Panc1 (cell line): ENCODE measurements around the gene AKIRIN2. TPM values are rescaled to one million over a fixed set of nuclear protein-coding genes. Genes with fewer than 3 reads are reported as not detected.

Source experiments
- ATAC-seq: fragments of 200-7000 bp; cut with Tn5 transposase; 2 replicates; pipeline ENCODE4 v1.9.1; 2020; ENCODE audit warnings: mild to moderate bottlenecking, moderate library complexity
- BruUV-seq: library from RNA; stranded (reverse); fragments of 400-500 nt; replicated peaks from 2 replicates; lab custom pipeline; 2021; lab: Mats Ljungman, UMichigan
- CTCF ChIA-PET: fragments of 300-600 bp; sonication (Branson Sonifier 250); formaldehyde crosslinking; loops from one replicate; lab custom pipeline; 2022; ENCODE audit warnings: antibody characterized with exemption; lab: Charles Lee
- POLR2A ChIA-PET: fragments of 300-600 bp; sonication (Branson Sonifier 250); formaldehyde crosslinking; loops from one replicate; lab custom pipeline; 2022; ENCODE audit warnings: antibody characterized with exemption; lab: Charles Lee
- DNase-seq: peaks from one replicate; pipeline ENCODE4 v3.0.0-alpha.2; 2010; ENCODE audit warnings: low read depth, low spot score
- H3K27ac ChIP-seq: 2 replicates; pipeline ENCODE4 v1.5.1; 2011; ENCODE audit warnings: mild to moderate bottlenecking, low read length, inconsistent platforms
- H3K27me3 ChIP-seq: fragments of 200-500 bp; sonication (Bioruptor generic); 2 replicates; pipeline ENCODE4 v1.6.0; 2014; ENCODE audit warnings: low read length, inconsistent platforms; ENCODE audit not compliant: control insufficient read depth, insufficient read depth
- H3K36me3 ChIP-seq: fragments of 200-500 bp; sonication (Bioruptor generic); 2 replicates; pipeline ENCODE4 v1.5.1; 2014; ENCODE audit warnings: inconsistent platforms, mild to moderate bottlenecking, low read length, moderate library complexity; ENCODE audit not compliant: control insufficient read depth, insufficient read depth
- H3K4me1 ChIP-seq: 2 replicates; pipeline ENCODE4 v1.5.1; 2011; ENCODE audit warnings: inconsistent platforms, mild to moderate bottlenecking, low read length, moderate library complexity; ENCODE audit not compliant: control insufficient read depth, insufficient read depth
- H3K4me3 ChIP-seq, 2 experiments: 2 replicates each; pipeline ENCODE4 v1.5.1; 2011 to 2012; ENCODE audit warnings: low read depth in 2 of 2, low read length in 2 of 2, mild to moderate bottlenecking in 2 of 2, inconsistent platforms in 1 of 2, moderate library complexity in 1 of 2
- H3K9me3 ChIP-seq: fragments of 200-500 bp; sonication (Bioruptor generic); 2 replicates; pipeline ENCODE4 v1.5.1; 2014; ENCODE audit warnings: low read depth, mild to moderate bottlenecking, inconsistent platforms, low read length, moderate library complexity; ENCODE audit not compliant: control insufficient read depth, insufficient read depth
- POLR2AphosphoS5 ChIP-seq: IDR thresholded peaks from 2 replicates; pipeline ENCODE4 v1.6.1; 2012; ENCODE audit warnings: mild to moderate bottlenecking, low read depth, low read length, moderate library complexity
- SIN3A ChIP-seq: IDR thresholded peaks from 2 replicates; pipeline ENCODE4 v1.6.1; 2012; ENCODE audit warnings: low read depth, mild to moderate bottlenecking, low read length, moderate library complexity, borderline replicate concordance; ENCODE audit not compliant: insufficient read depth
- TCF7L2 ChIP-seq: IDR thresholded peaks from 2 replicates; pipeline ENCODE4 v1.6.1; 2011; ENCODE audit warnings: mild to moderate bottlenecking, low read depth, low read length, inconsistent platforms
- in situ Hi-C: cut with HindIII; loops from 2 replicates; pipeline ENCODE4 v1.10.0; 2016; ENCODE audit warnings: low sequenced_read_pairs, low pct_unique_long_range_greater_than_20kb
- intact Hi-C: fragments of 100-400 bp; cut with micrococcal nuclease; formaldehyde crosslinking; loops from one replicate; pipeline ENCODE4 v1.10.0; 2022; ENCODE audit not compliant: unreplicated experiment
- total RNA-seq: library from RNA; stranded (reverse); gene quantifications from one replicate; pipeline ENCODE4 v1.2.1, GENCODE V29; 2021; ENCODE audit not compliant: unreplicated experiment
- TF ChIP-seq, protein P1 (sequence below), 2 experiments: IDR thresholded peaks; 2 replicates each; pipeline ENCODE4 v1.6.1; 2011 to 2012; ENCODE audit warnings: low read depth in 2 of 2, control low read depth in 1 of 2, low read length in 1 of 2, mild to moderate bottlenecking in 1 of 2, moderate library complexity in 1 of 2; ENCODE audit not compliant: insufficient read depth in 1 of 2
- TF ChIP-seq, protein P2 (sequence below): fragments of 450-650 bp; IDR thresholded peaks from 2 replicates; pipeline ENCODE4 v1.5.1; 2017; ENCODE audit warnings: mild to moderate bottlenecking

Gene AKIRIN2
- total RNA-seq, 1 experiment from 2014 or later, result 47.6 TPM

DNA sequence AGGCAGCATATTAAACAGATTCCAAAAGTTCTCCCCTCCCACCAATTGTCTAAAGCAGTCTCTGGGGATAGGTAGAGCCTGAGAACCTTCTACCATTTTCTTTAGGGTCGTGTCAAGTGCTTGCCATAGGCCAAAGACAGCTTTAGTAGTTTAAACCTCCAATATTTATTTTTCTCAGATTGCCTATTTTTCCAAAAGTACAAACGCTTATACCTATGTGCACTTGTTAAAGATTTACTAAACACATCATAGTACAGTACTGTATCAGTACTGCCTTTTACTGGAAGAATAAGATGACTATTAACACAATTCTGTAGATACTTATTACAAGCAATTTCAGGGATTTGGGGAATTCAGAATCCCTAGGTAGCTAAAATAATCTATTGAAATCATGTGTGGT lies 29.4 kb downstream of the AKIRIN2 start:
- no TSS peak for BruUV-seq
- in situ Hi-C loops, result no loop called here
- ATAC-seq (no peak), DNase-seq (no peak)
- Histone ChIP-seq H3K36me3 (peaks cover 22% of the 10 kb centered on the region), H3K27me3 (no peaks in the 10 kb centered on the region), H3K27ac (no peak overlapping the region), H3K4me3 (no peak overlapping the region), H3K4me1 (peaks cover 6% of the 10 kb centered on the region), H3K9me3 (no peaks in the 10 kb centered on the region)
- ChIA-PET CTCF (interaction anchor here (0.6 kb wide), 1 partner anchor 10 kb away, joined by 7 read pairs; no protein-coding TSS in a partner anchor), POLR2A (interaction anchor here (0.6 kb wide), 1 partner anchor 29 kb away, joined by 6 read pairs; no protein-coding TSS in a partner anchor)
- intact Hi-C loops, result no loop called here
- TF ChIP-seq SIN3A (no peak), POLR2AphosphoS5 (no peak), TCF7L2 (no peak)
- TF ChIP-seq, protein P1, sequence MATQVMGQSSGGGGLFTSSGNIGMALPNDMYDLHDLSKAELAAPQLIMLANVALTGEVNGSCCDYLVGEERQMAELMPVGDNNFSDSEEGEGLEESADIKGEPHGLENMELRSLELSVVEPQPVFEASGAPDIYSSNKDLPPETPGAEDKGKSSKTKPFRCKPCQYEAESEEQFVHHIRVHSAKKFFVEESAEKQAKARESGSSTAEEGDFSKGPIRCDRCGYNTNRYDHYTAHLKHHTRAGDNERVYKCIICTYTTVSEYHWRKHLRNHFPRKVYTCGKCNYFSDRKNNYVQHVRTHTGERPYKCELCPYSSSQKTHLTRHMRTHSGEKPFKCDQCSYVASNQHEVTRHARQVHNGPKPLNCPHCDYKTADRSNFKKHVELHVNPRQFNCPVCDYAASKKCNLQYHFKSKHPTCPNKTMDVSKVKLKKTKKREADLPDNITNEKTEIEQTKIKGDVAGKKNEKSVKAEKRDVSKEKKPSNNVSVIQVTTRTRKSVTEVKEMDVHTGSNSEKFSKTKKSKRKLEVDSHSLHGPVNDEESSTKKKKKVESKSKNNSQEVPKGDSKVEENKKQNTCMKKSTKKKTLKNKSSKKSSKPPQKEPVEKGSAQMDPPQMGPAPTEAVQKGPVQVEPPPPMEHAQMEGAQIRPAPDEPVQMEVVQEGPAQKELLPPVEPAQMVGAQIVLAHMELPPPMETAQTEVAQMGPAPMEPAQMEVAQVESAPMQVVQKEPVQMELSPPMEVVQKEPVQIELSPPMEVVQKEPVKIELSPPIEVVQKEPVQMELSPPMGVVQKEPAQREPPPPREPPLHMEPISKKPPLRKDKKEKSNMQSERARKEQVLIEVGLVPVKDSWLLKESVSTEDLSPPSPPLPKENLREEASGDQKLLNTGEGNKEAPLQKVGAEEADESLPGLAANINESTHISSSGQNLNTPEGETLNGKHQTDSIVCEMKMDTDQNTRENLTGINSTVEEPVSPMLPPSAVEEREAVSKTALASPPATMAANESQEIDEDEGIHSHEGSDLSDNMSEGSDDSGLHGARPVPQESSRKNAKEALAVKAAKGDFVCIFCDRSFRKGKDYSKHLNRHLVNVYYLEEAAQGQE (IDR thresholded peaks at IDR 0.05; ENCODE audit: insufficient read depth in 1 of 2, low read depth in 2 of 2, low read length in 1 of 2), result no peak
- TF ChIP-seq, protein P2, sequence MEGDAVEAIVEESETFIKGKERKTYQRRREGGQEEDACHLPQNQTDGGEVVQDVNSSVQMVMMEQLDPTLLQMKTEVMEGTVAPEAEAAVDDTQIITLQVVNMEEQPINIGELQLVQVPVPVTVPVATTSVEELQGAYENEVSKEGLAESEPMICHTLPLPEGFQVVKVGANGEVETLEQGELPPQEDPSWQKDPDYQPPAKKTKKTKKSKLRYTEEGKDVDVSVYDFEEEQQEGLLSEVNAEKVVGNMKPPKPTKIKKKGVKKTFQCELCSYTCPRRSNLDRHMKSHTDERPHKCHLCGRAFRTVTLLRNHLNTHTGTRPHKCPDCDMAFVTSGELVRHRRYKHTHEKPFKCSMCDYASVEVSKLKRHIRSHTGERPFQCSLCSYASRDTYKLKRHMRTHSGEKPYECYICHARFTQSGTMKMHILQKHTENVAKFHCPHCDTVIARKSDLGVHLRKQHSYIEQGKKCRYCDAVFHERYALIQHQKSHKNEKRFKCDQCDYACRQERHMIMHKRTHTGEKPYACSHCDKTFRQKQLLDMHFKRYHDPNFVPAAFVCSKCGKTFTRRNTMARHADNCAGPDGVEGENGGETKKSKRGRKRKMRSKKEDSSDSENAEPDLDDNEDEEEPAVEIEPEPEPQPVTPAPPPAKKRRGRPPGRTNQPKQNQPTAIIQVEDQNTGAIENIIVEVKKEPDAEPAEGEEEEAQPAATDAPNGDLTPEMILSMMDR, result no peak

DNA sequence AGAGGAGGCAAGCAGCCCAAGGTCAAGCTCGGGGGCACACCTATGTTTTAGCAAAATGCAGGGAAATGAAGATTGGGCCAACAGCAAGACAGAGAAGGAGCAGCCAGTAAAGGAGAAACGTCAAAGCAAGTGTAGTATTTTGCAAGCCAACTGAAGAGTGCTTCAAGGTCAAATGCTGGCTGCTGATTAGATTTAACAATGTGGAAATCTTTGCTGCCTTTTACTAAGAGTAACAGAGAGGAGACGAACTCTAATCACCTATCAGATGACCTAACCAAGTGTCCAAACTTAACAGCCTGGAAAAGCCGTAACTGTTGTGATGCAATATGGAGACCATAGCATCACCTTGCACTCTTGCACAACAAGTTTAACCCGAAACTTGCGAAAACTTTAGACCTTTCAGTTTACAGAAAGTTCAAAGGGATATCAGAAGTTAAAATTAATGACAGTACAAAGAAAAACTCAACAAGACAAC lies 30.4 kb downstream of the AKIRIN2 start:
- POLR2A ChIA-PET, result interaction anchor here (0.7 kb wide), 1 partner anchor 26 kb away, joined by 4 read pairs; no protein-coding TSS in a partner anchor
- CTCF ChIA-PET, result no interaction called here
- Histone ChIP-seq H3K36me3 (peaks cover 24% of the 10 kb centered on the region; the same call in 1 of the 2 replicates), H3K4me3 (no peak overlapping the region), H3K27me3 (no peaks in the 10 kb centered on the region), H3K9me3 (no peaks in the 10 kb centered on the region), H3K4me1 (peaks cover 6% of the 10 kb centered on the region), H3K27ac (no peak overlapping the region)
- DNase-seq (no peak), ATAC-seq (no peak)
- BruUV-seq, result no TSS peak
- in situ Hi-C loops, result no loop called here
- intact Hi-C loops, result no loop called here
- TF ChIP-seq, protein P1 (IDR thresholded peaks at IDR 0.05; ENCODE audit: insufficient read depth in 1 of 2, low read depth in 2 of 2, low read length in 1 of 2), result no peak
- TF ChIP-seq POLR2AphosphoS5, result no peak; the same call in 1 of the 2 replicates
- no peak for TF ChIP-seq SIN3A
- TF ChIP-seq TCF7L2, result no peak
- TF ChIP-seq, protein P2, result no peak
